ENCODE data around the gene TTLL9. TPM values are rescaled to one million over a fixed set of nuclear protein-coding genes. Genes with fewer than 3 reads are reported as not detected.

Gene TTLL9
- total and polyA plus RNA-seq, 2 donors (not counting 1 experiment from before 2014, with no cell fraction given) = 0.74 to 0.76 TPM

GRCh38 chr20:31836853-31837608, 33.4 kb upstream of the TTLL9 start:
- no peak overlapping the region for H2AFZ ChIP-seq (ENCODE audit: insufficient read depth, low read depth, low read length, poor library complexity, severe bottlenecking)
- POLR2A ChIA-PET = no interaction called here
- no peak overlapping the region for H3K4me2 ChIP-seq (replicated peaks; ENCODE audit: low read depth, low read length, poor library complexity, severe bottlenecking)
- CTCF ChIA-PET = interaction anchor here (1.4 to 2.6 kb wide), 4 partner anchors 10 to 194 kb away, joined by 4 to 13 read pairs (median 7); no protein-coding TSS in a partner anchor
- no peak overlapping the region for H3K27ac Mint-ChIP-seq
- no peak overlapping the region for H3K9ac ChIP-seq (ENCODE audit: low read length)
- no peak for ATAC-seq (ENCODE audit: low read depth)
- H3K9me3 ChIP-seq (ENCODE audit: control extremely low read depth in 1 of 3, control insufficient read depth in 2 of 3, insufficient read depth in 1 of 3, low read length in 2 of 3) = no peaks in the 10 kb centered on the region
- no peaks in the 10 kb centered on the region for H3K27me3 Mint-ChIP-seq
- H3K36me3 ChIP-seq (replicated peaks in 1 of 2; ENCODE audit: control extremely low read depth in 1 of 2, control insufficient read depth in 1 of 2, extremely low read depth in 1 of 2, insufficient read depth in 2 of 2, low read length in 1 of 2) = no peaks in the 10 kb centered on the region
- H3K4me3 Mint-ChIP-seq = no peak overlapping the region
- H3K4me1 ChIP-seq (ENCODE audit: control insufficient read depth in 2 of 2, insufficient read depth in 2 of 2, low read length in 2 of 2) = peaks cover 8 to 13% of the 10 kb centered on the region in 2 donors
- peaks cover 10% of the 10 kb centered on the region for H3K4me1 Mint-ChIP-seq
- no peaks in the 10 kb centered on the region for H4K20me1 ChIP-seq (ENCODE audit: control insufficient read depth, insufficient read depth, low read length, poor library complexity, severe bottlenecking)
- intact Hi-C loops (cut with micrococcal nuclease) = no loop called here
- peaks cover 0 to 3% (median 0%) of the 10 kb centered on the region in 4 experiments for H3K27me3 ChIP-seq (replicated peaks in 1 of 4; ENCODE audit: control extremely low read depth in 1 of 4, control insufficient read depth in 3 of 4, insufficient read depth in 4 of 4, low read length in 3 of 4)
- no peak overlapping the region for H3K27ac ChIP-seq (ENCODE audit: low read length in 2 of 2)
- TF ChIP-seq EZH2 (IDR thresholded peaks at IDR 0.05; ENCODE audit: borderline replicate concordance, insufficient read depth, low read depth, low read length, poor library complexity, severe bottlenecking) (no peak), CTCF (IDR thresholded peaks at IDR 0.05) (no peak)
- no peaks in the 10 kb centered on the region for H3K9me3 Mint-ChIP-seq (ENCODE audit: insufficient read depth)
- DNase-seq = no peak
- H3K79me2 ChIP-seq (ENCODE audit: control insufficient read depth, insufficient read depth, low read length) = no peaks in the 10 kb centered on the region
- WGBS (ENCODE audit: insufficient coverage) = 77% methylated on average over 5 of the region's 5 CpGs
- H3K4me3 ChIP-seq (ENCODE audit: control extremely low read depth in 1 of 5, extremely low read depth in 1 of 5, insufficient read depth in 1 of 5, low read depth in 2 of 5, low read length in 4 of 5) = no peak overlapping the region

GRCh38 chr20:31837896-31838397, 32.5 kb upstream of the TTLL9 start:
- Mint-ChIP-seq H3K4me1 (peaks cover 13% of the 10 kb centered on the region), H3K4me3 (no peak overlapping the region), H3K9me3 (ENCODE audit: insufficient read depth) (no peaks in the 10 kb centered on the region), H3K27me3 (no peaks in the 10 kb centered on the region), H3K27ac (no peak overlapping the region)
- no peak for ATAC-seq (ENCODE audit: low read depth)
- ChIA-PET CTCF (interaction anchor here (1.1 to 2.6 kb wide), 6 partner anchors 9 to 198 kb away, joined by 4 to 13 read pairs (median 4); no protein-coding TSS in a partner anchor), POLR2A (no interaction called here)
- H3K4me2 ChIP-seq (replicated peaks; ENCODE audit: low read depth, low read length, poor library complexity, severe bottlenecking) = no peak overlapping the region
- DNase-seq = no peak
- 82% methylated on average over 3 of the region's 3 CpGs for WGBS (ENCODE audit: insufficient coverage)
- H3K27me3 ChIP-seq (replicated peaks in 1 of 4; ENCODE audit: control extremely low read depth in 1 of 4, control insufficient read depth in 3 of 4, insufficient read depth in 4 of 4, low read length in 3 of 4) = peaks cover 0 to 3% (median 0%) of the 10 kb centered on the region in 4 experiments
- H3K79me2 ChIP-seq (ENCODE audit: control insufficient read depth, insufficient read depth, low read length) = no peaks in the 10 kb centered on the region
- no peak for TF ChIP-seq EZH2 (IDR thresholded peaks at IDR 0.05; ENCODE audit: borderline replicate concordance, insufficient read depth, low read depth, low read length, poor library complexity, severe bottlenecking)
- TF ChIP-seq CTCF (IDR thresholded peaks at IDR 0.05) = no peak
- H2AFZ ChIP-seq (ENCODE audit: insufficient read depth, low read depth, low read length, poor library complexity, severe bottlenecking) = no peak overlapping the region
- no peak overlapping the region for H3K9ac ChIP-seq (ENCODE audit: low read length)
- no peak overlapping the region for H3K4me3 ChIP-seq (ENCODE audit: control extremely low read depth in 1 of 5, extremely low read depth in 1 of 5, insufficient read depth in 1 of 5, low read depth in 2 of 5, low read length in 4 of 5)
- H3K36me3 ChIP-seq (replicated peaks in 1 of 2; ENCODE audit: control extremely low read depth in 1 of 2, control insufficient read depth in 1 of 2, extremely low read depth in 1 of 2, insufficient read depth in 2 of 2, low read length in 1 of 2) = no peaks in the 10 kb centered on the region
- H3K27ac ChIP-seq (ENCODE audit: low read length in 2 of 2) = no peak overlapping the region
- intact Hi-C loops (cut with micrococcal nuclease) = no loop called here
- no peaks in the 10 kb centered on the region for H3K9me3 ChIP-seq (ENCODE audit: control extremely low read depth in 1 of 3, control insufficient read depth in 2 of 3, insufficient read depth in 1 of 3, low read length in 2 of 3)
- no peaks in the 10 kb centered on the region for H4K20me1 ChIP-seq (ENCODE audit: control insufficient read depth, insufficient read depth, low read length, poor library complexity, severe bottlenecking)
- peaks cover 8 to 16% of the 10 kb centered on the region in 2 donors for H3K4me1 ChIP-seq (ENCODE audit: control insufficient read depth in 2 of 2, insufficient read depth in 2 of 2, low read length in 2 of 2)

Measured in B cell (primary cell).